ENCODE measurements around the gene COL6A1. TPM values are rescaled to one million over a fixed set of nuclear protein-coding genes. Genes with fewer than 3 reads are reported as not detected.

Gene COL6A1
- total and polyA plus RNA-seq, 2 of the 13 experiments (the other 11 are each of a cell fraction or from before 2014, with no cell fraction given) = 3.1 to 4.8 TPM

- intact Hi-C loops (cut with micrococcal nuclease; ENCODE audit: unreplicated experiment) (no loop called here), in situ Hi-C loops (cut with HindIII; ENCODE audit: extremely low pct_ligation_motif_present, low pct_unique_long_range_greater_than_20kb) (no loop called here)
- Histone ChIP-seq H3K27me3 (ENCODE audit: control insufficient read depth in 1 of 2, insufficient read depth in 2 of 2, low read length in 2 of 2) (peaks cover 0 to 7% of the 10 kb centered on the region in 2 experiments; a peak in 1 of 5 replicates), H3K4me2 (ENCODE audit: low read depth, low read length) (no peak overlapping the region), H3K79me2 (ENCODE audit: insufficient read depth, low read length) (no peaks in the 10 kb centered on the region), H3K4me1 (ENCODE audit: insufficient read depth, low read length) (peaks cover 17% of the 10 kb centered on the region), H4K20me1 (ENCODE audit: insufficient read depth, low read length) (no peaks in the 10 kb centered on the region), H3K4me3 (replicated peaks in 1 of 3; ENCODE audit: insufficient read depth in 1 of 3, low read depth in 2 of 3, low read length in 3 of 3) (no peak overlapping the region), H3K9ac (ENCODE audit: insufficient read depth, low read depth, low read length) (no peak overlapping the region), H2AFZ (ENCODE audit: low read length) (no peak overlapping the region), H3K36me3 (replicated peaks in 1 of 2; ENCODE audit: control insufficient read depth in 1 of 2, insufficient read depth in 2 of 2, low read length in 2 of 2) (no peaks in the 10 kb centered on the region), H3K27ac (ENCODE audit: extremely low read length, insufficient read depth, low read length) (no peak overlapping the region), H3K9me3 (ENCODE audit: low read length) (no peaks in the 10 kb centered on the region)
- WGBS (ENCODE audit: low lambda C conversion rate) = 20% methylated on average over 1 of the region's 22 CpGs
- POLR2A ChIA-PET = no interaction called here
- FAIRE-seq (no peak), ATAC-seq (no peak), DNase-seq (ENCODE audit: low spot score) (no peak)
- CTCF ChIA-PET (ENCODE audit: low intra/inter-chr PET ratio, low total read pairs) = no interaction called here
- TF ChIP-seq THYN1 (CRISPR knock-in tag; IDR thresholded peaks at IDR 0.05; ENCODE audit: borderline replicate concordance, low read depth) (no peak), ZNF800 (CRISPR knock-in tag; IDR thresholded peaks at IDR 0.05) (no peak), TCF12 (IDR thresholded peaks at IDR 0.05) (no peak), TCF12 (CRISPR knock-in tag; IDR thresholded peaks at IDR 0.05) (no peak), NFE2L2 (IDR thresholded peaks at IDR 0.05; ENCODE audit: low read length) (no peak)
- no TSS peak for BruUV-seq (replicated peaks)
Measured at GRCh38 chr21:45998276-45998701, 16.7 kb downstream of the COL6A1 start.

GRCh38 chr21:45998871-45999580 lies 17.5 kb downstream of the COL6A1 start:
- Histone ChIP-seq H3K4me1 (ENCODE audit: insufficient read depth, low read length) (peaks cover 17% of the 10 kb centered on the region), H3K9me3 (ENCODE audit: low read length) (no peaks in the 10 kb centered on the region), H3K4me3 (replicated peaks in 1 of 3; ENCODE audit: insufficient read depth in 1 of 3, low read depth in 2 of 3, low read length in 3 of 3) (no peak overlapping the region), H3K27ac (ENCODE audit: extremely low read length, insufficient read depth, low read length) (no peak overlapping the region), H3K36me3 (replicated peaks in 1 of 2; ENCODE audit: control insufficient read depth in 1 of 2, insufficient read depth in 2 of 2, low read length in 2 of 2) (no peaks in the 10 kb centered on the region), H3K27me3 (ENCODE audit: control insufficient read depth in 1 of 2, insufficient read depth in 2 of 2, low read length in 2 of 2) (0 out of 5 replicates have a peak, but pooled peaks cover 0 to 7% of the 10 kb centered on the region in 2 experiments), H3K79me2 (ENCODE audit: insufficient read depth, low read length) (no peaks in the 10 kb centered on the region), H2AFZ (ENCODE audit: low read length) (no peak overlapping the region), H3K4me2 (ENCODE audit: low read depth, low read length) (no peak overlapping the region), H4K20me1 (ENCODE audit: insufficient read depth, low read length) (no peaks in the 10 kb centered on the region), H3K9ac (ENCODE audit: insufficient read depth, low read depth, low read length) (no peak overlapping the region)
- DNase-seq (ENCODE audit: low spot score) (no peak), ATAC-seq (no peak), FAIRE-seq (no peak)
- intact Hi-C loops (cut with micrococcal nuclease; ENCODE audit: unreplicated experiment) (no loop called here), in situ Hi-C loops (cut with HindIII; ENCODE audit: extremely low pct_ligation_motif_present, low pct_unique_long_range_greater_than_20kb) (no loop called here)
- POLR2A ChIA-PET = no interaction called here
- TF ChIP-seq ZNF138 (CRISPR knock-in tag; IDR thresholded peaks at IDR 0.05; ENCODE audit: low read depth) (no peak), RAD21 (CRISPR knock-in tag; IDR thresholded peaks at IDR 0.05) (no peak), ATF6 (CRISPR knock-in tag; conservative IDR thresholded peaks at IDR 0.05) (no peak), ZNF615 (CRISPR knock-in tag; IDR thresholded peaks at IDR 0.05; ENCODE audit: borderline replicate concordance) (no peak)
- CTCF ChIA-PET (ENCODE audit: low intra/inter-chr PET ratio, low total read pairs) = no interaction called here
- no TSS peak for BruUV-seq (replicated peaks)
- 79% methylated on average over 17 of the region's 33 CpGs for WGBS (ENCODE audit: low lambda C conversion rate)

Measured in HepG2 (cell line).